ENCODE results near the gene HAO1.
A peak's percentile ranks its signal among the peaks of the same experiment; 100 is the strongest.

Gene HAO1

DNA sequence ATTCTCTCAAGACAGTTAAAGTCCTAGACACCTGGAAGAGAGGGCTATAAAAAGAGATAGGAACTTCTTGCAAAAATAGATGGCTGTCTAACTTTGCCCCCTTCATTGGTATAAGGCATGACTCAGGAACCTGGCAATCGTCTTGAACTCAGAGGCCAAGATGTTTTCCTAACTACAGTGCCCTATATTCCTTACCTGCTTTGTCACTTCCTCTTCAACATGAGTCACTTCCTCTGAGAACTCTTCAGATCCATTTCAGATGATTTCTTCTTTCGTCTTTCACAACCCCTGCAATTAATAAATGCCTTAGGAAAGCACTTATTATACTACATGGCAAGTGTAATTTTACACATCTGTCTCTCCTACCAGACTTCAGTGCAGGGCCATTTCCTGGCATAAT lies 83.5 kb downstream of the HAO1 start:
- H2AFZ ChIP-seq (ENCODE audit: low read length), result 0 out of 2 replicates have a peak overlapping the region, but pooled peaks have one; percentile 23
- no peaks in the 10 kb centered on the region for H3K9me2 ChIP-seq (replicated peaks; ENCODE audit: low read depth, low read length)
- no peaks in the 10 kb centered on the region for H3K79me2 ChIP-seq (ENCODE audit: insufficient read depth, low read length)
- H3K9ac ChIP-seq (ENCODE audit: low read depth, low read length, poor library complexity, severe bottlenecking), result no peak overlapping the region
- no peaks in the 10 kb centered on the region for H3K27me3 ChIP-seq (ENCODE audit: insufficient read depth, low read length, poor library complexity, severe bottlenecking)
- H3K4me3 ChIP-seq (ENCODE audit: low read length, poor library complexity, severe bottlenecking), result no peak overlapping the region
- no peaks in the 10 kb centered on the region for H4K20me1 ChIP-seq (ENCODE audit: insufficient read depth, low read length, poor library complexity, severe bottlenecking)
- no peak for TF ChIP-seq EZH2phosphoT487 (IDR thresholded peaks at IDR 0.05; ENCODE audit: borderline replicate concordance)
- H3F3A ChIP-seq (ENCODE audit: low read depth), result no peaks in the 10 kb centered on the region
- H3K36me3 ChIP-seq (ENCODE audit: insufficient read depth, low read length), result no peaks in the 10 kb centered on the region
- no peak overlapping the region for H3K4me2 ChIP-seq (ENCODE audit: low read depth, low read length, poor library complexity, severe bottlenecking)
- H3K4me1 ChIP-seq (ENCODE audit: insufficient read depth, low read length, poor library complexity, severe bottlenecking), result no peaks in the 10 kb centered on the region
- H3K9me3 ChIP-seq (ENCODE audit: insufficient read depth, low read depth, low read length), result no peaks in the 10 kb centered on the region

DNA sequence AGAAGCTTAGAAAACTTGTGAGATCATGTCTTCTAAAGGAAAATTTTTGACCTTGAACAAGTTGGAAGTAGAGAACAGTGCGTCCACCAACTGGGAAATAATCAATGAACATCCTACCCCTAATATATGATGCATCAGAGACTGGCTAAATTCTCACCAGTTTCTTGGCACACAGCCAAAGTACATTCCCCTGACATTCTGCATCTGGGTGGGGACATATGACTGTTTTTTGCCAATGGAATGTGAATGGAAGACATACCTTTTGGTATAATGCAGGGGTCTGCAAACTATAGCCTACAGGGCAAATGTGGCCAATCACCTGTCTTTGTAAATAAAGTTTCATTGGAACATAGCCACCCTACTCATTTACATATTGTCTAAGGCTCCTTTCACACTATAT lies 84.7 kb downstream of the HAO1 start:
- Histone ChIP-seq H2AFZ (ENCODE audit: low read length) (no peak overlapping the region), H3K9ac (ENCODE audit: low read depth, low read length, poor library complexity, severe bottlenecking) (no peak overlapping the region), H3K9me2 (replicated peaks; ENCODE audit: low read depth, low read length) (no peaks in the 10 kb centered on the region), H3K9me3 (ENCODE audit: insufficient read depth, low read depth, low read length) (no peaks in the 10 kb centered on the region), H3F3A (ENCODE audit: low read depth) (no peaks in the 10 kb centered on the region), H3K27me3 (ENCODE audit: insufficient read depth, low read length, poor library complexity, severe bottlenecking) (no peaks in the 10 kb centered on the region), H3K4me1 (ENCODE audit: insufficient read depth, low read length, poor library complexity, severe bottlenecking) (no peaks in the 10 kb centered on the region), H3K4me2 (ENCODE audit: low read depth, low read length, poor library complexity, severe bottlenecking) (no peak overlapping the region), H3K79me2 (ENCODE audit: insufficient read depth, low read length) (no peaks in the 10 kb centered on the region), H4K20me1 (ENCODE audit: insufficient read depth, low read length, poor library complexity, severe bottlenecking) (no peaks in the 10 kb centered on the region), H3K36me3 (ENCODE audit: insufficient read depth, low read length) (no peaks in the 10 kb centered on the region), H3K4me3 (ENCODE audit: low read length, poor library complexity, severe bottlenecking) (no peak overlapping the region)
- TF ChIP-seq EZH2phosphoT487 (IDR thresholded peaks at IDR 0.05; ENCODE audit: borderline replicate concordance), result no peak
- TF ChIP-seq, protein P1, sequence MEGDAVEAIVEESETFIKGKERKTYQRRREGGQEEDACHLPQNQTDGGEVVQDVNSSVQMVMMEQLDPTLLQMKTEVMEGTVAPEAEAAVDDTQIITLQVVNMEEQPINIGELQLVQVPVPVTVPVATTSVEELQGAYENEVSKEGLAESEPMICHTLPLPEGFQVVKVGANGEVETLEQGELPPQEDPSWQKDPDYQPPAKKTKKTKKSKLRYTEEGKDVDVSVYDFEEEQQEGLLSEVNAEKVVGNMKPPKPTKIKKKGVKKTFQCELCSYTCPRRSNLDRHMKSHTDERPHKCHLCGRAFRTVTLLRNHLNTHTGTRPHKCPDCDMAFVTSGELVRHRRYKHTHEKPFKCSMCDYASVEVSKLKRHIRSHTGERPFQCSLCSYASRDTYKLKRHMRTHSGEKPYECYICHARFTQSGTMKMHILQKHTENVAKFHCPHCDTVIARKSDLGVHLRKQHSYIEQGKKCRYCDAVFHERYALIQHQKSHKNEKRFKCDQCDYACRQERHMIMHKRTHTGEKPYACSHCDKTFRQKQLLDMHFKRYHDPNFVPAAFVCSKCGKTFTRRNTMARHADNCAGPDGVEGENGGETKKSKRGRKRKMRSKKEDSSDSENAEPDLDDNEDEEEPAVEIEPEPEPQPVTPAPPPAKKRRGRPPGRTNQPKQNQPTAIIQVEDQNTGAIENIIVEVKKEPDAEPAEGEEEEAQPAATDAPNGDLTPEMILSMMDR (conservative IDR thresholded peaks at IDR 0.05; ENCODE audit: low read length), result no peak

DNA sequence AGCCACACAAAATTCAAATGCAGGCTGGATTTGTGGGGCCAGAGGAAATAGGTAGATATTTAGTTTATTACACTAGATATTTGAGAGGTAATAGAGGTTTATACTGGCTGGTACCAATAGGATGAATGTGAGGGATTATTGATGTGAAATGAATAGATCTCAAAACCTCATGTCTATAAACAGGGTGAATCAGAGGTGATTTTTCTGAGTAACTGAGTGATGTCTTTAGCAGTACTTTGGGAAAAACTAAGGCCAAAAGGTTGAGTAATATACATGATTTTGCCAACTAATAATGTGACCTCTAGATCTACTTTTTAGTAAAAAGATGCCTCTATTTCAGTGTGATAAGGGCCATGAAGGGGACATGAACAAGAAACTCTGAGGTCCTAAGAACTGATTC lies 86.8 kb downstream of the HAO1 start:
- H3K4me2 ChIP-seq (ENCODE audit: low read depth, low read length, poor library complexity, severe bottlenecking), result no peak overlapping the region
- no peak overlapping the region for H3K9ac ChIP-seq (ENCODE audit: low read depth, low read length, poor library complexity, severe bottlenecking)
- H3K4me3 ChIP-seq (ENCODE audit: low read length, poor library complexity, severe bottlenecking), result no peak overlapping the region
- no peaks in the 10 kb centered on the region for H3K9me3 ChIP-seq (ENCODE audit: insufficient read depth, low read depth, low read length)
- no peak overlapping the region for H2AFZ ChIP-seq (ENCODE audit: low read length)
- H4K20me1 ChIP-seq (ENCODE audit: insufficient read depth, low read length, poor library complexity, severe bottlenecking), result no peaks in the 10 kb centered on the region
- TF ChIP-seq EZH2phosphoT487 (IDR thresholded peaks at IDR 0.05; ENCODE audit: borderline replicate concordance), result no peak
- TF ChIP-seq, protein P1 (conservative IDR thresholded peaks at IDR 0.05; ENCODE audit: low read length), result no peak
- H3K36me3 ChIP-seq (ENCODE audit: insufficient read depth, low read length), result no peaks in the 10 kb centered on the region
- H3K27me3 ChIP-seq (ENCODE audit: insufficient read depth, low read length, poor library complexity, severe bottlenecking), result no peaks in the 10 kb centered on the region
- H3K4me1 ChIP-seq (ENCODE audit: insufficient read depth, low read length, poor library complexity, severe bottlenecking), result no peaks in the 10 kb centered on the region
- H3K9me2 ChIP-seq (replicated peaks; ENCODE audit: low read depth, low read length), result no peaks in the 10 kb centered on the region
- H3K79me2 ChIP-seq (ENCODE audit: insufficient read depth, low read length), result no peaks in the 10 kb centered on the region
- H3F3A ChIP-seq (ENCODE audit: low read depth), result no peaks in the 10 kb centered on the region

DNA sequence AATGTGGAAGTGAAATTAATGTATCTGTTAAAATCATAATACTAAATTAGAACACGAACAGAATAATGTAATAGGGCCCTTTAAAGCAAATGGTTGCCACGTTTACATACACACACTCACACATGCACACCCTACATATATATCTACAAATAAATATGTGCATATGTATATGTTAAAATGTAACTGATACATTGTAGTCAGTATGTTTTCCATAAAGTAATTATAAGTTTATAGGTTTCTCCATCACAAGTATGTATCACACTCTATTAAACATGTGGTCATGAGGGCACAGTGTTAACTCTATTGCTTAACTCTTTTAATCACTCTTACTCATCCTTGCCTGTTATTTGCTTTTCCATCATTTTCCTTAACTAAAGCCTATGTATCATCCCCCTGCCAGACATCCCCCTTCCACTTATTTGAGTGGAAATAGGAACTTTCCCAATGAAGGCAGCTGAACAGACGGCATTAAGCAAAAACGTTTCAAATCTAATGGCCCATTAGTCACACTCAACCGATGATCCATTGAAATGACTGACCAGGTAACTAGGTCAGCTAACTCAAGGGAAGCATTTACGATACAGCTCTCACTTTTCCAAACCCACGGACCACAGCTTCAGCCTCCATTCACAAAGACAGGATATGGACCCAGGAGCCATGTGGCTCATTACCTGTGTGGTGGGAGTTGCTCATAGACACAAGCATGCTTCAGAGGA lies 89.3 kb downstream of the HAO1 start:
- H2AFZ ChIP-seq (ENCODE audit: low read length), result no peak overlapping the region
- H3K4me3 ChIP-seq (ENCODE audit: low read length, poor library complexity, severe bottlenecking), result no peak overlapping the region
- H3K9ac ChIP-seq (ENCODE audit: low read depth, low read length, poor library complexity, severe bottlenecking), result no peak overlapping the region
- H3K36me3 ChIP-seq (ENCODE audit: insufficient read depth, low read length), result no peaks in the 10 kb centered on the region
- H4K20me1 ChIP-seq (ENCODE audit: insufficient read depth, low read length, poor library complexity, severe bottlenecking), result no peaks in the 10 kb centered on the region
- no peaks in the 10 kb centered on the region for H3K9me2 ChIP-seq (replicated peaks; ENCODE audit: low read depth, low read length)
- no peaks in the 10 kb centered on the region for H3K9me3 ChIP-seq (ENCODE audit: insufficient read depth, low read depth, low read length)
- H3K79me2 ChIP-seq (ENCODE audit: insufficient read depth, low read length), result no peaks in the 10 kb centered on the region
- no peaks in the 10 kb centered on the region for H3K27me3 ChIP-seq (ENCODE audit: insufficient read depth, low read length, poor library complexity, severe bottlenecking)
- H3K4me1 ChIP-seq (ENCODE audit: insufficient read depth, low read length, poor library complexity, severe bottlenecking), result no peaks in the 10 kb centered on the region
- TF ChIP-seq, protein P1 (conservative IDR thresholded peaks at IDR 0.05; ENCODE audit: low read length), result no peak
- TF ChIP-seq EZH2phosphoT487 (IDR thresholded peaks at IDR 0.05; ENCODE audit: borderline replicate concordance), result no peak
- H3K4me2 ChIP-seq (ENCODE audit: low read depth, low read length, poor library complexity, severe bottlenecking), result no peak overlapping the region
- H3F3A ChIP-seq (ENCODE audit: low read depth), result no peaks in the 10 kb centered on the region

All from Loucy (cell line).